Nucleus accumbens (tissue), 56 donors: ENCODE results near the gene TYMS.

Source experiments
- DNase-seq, 56 donors: peaks; one replicate each; lab custom pipeline; 2025; lab: John Stamatoyannopoulos, UW

The TYMS gene

GRCh38 chr18:657311-658000 lies at the start of gene TYMS:
Gene TYMS (plus strand): TSS chr18:657653. CDS start chr18:657743, 90 bp downstream.
- peak in 23 of 56 donors; percentile 12 to 70 (median 45) for DNase-seq

- DNase-seq: peak in 1 of 56 donors; percentile 24
Observed at GRCh38 chr18:607930-608329, 49.5 kb upstream of the TYMS start.

GRCh38 chr18:610214-610928 lies 47.1 kb upstream of the TYMS start:
- DNase-seq: no peak

- no peak for DNase-seq
Observed at GRCh38 chr18:612156-612555, 45.3 kb upstream of the TYMS start.

- DNase-seq: no peak
Observed at GRCh38 chr18:614193-614592, 43.3 kb upstream of the TYMS start.

- DNase-seq: no peak
Observed at GRCh38 chr18:615092-615521, 42.3 kb upstream of the TYMS start.

GRCh38 chr18:615773-616172 lies 41.7 kb upstream of the TYMS start:
- DNase-seq: no peak

GRCh38 chr18:616380-616995 lies 41.0 kb upstream of the TYMS start:
- DNase-seq: peak in 2 of 56 donors; percentile 3 to 9

GRCh38 chr18:617970-618504 lies 39.4 kb upstream of the TYMS start:
- no peak for DNase-seq

GRCh38 chr18:618618-619017 lies 38.8 kb upstream of the TYMS start:
- no peak for DNase-seq

GRCh38 chr18:621291-622043 lies 36.0 kb upstream of the TYMS start:
- no peak for DNase-seq

- no peak for DNase-seq
Observed at GRCh38 chr18:622289-622688, 35.2 kb upstream of the TYMS start.

- peak in 49 of 56 donors; percentile 7 to 87 (median 46) for DNase-seq
Observed at GRCh38 chr18:623761-624620, 33.5 kb upstream of the TYMS start.

GRCh38 chr18:627231-627630 lies 30.2 kb upstream of the TYMS start:
- no peak for DNase-seq

- DNase-seq: no peak
Observed at GRCh38 chr18:629269-630150, 27.9 kb upstream of the TYMS start.

- no peak for DNase-seq
Observed at GRCh38 chr18:631560-631959, 25.9 kb upstream of the TYMS start.

GRCh38 chr18:634551-635045 lies 22.9 kb upstream of the TYMS start:
- no peak for DNase-seq

GRCh38 chr18:635171-635570 lies 22.3 kb upstream of the TYMS start:
- DNase-seq: no peak
